Subcutaneous adipose tissue (tissue), 4 donors: ENCODE results near the gene OXSR1. TPM values are rescaled to one million over a fixed set of nuclear protein-coding genes. Genes with fewer than 3 reads are reported as not detected.

Experiments used
- total RNA-seq, 4 donors: library from RNA; depleted of rRNA; stranded (reverse); fragments of >200 nt; gene quantifications; one replicate each; pipeline ENCODE4 v1.1.0, GENCODE V29; 2016
- TF ChIP-seq, protein P1 (sequence below): fragments of 450-650 bp; IDR thresholded peaks from one replicate; pipeline ENCODE4 v1.5.1; 2016; ENCODE audit warnings: low read depth, mild to moderate bottlenecking, control low read depth, antibody characterized with exemption, moderate library complexity

Gene OXSR1
- total RNA-seq, 4 donors from 2014 or later: 30.0 to 49.6 (median 33.0) TPM

DNA sequence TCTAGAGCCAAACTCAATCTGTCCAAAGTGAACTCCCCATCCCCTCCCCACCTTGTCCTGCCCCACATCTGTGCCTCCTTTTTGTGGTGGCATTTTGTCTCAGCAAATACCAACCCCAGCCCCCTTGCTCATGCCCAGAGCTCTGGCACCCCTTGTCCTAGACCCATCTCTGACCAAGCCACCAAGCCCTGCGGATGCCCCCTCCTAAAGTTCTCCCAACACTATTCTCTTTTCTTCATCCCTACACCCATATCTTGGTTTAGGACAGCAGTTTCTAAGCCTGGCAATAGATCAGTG lies 46.1 kb upstream of the OXSR1 start:
- TF ChIP-seq, protein P1, sequence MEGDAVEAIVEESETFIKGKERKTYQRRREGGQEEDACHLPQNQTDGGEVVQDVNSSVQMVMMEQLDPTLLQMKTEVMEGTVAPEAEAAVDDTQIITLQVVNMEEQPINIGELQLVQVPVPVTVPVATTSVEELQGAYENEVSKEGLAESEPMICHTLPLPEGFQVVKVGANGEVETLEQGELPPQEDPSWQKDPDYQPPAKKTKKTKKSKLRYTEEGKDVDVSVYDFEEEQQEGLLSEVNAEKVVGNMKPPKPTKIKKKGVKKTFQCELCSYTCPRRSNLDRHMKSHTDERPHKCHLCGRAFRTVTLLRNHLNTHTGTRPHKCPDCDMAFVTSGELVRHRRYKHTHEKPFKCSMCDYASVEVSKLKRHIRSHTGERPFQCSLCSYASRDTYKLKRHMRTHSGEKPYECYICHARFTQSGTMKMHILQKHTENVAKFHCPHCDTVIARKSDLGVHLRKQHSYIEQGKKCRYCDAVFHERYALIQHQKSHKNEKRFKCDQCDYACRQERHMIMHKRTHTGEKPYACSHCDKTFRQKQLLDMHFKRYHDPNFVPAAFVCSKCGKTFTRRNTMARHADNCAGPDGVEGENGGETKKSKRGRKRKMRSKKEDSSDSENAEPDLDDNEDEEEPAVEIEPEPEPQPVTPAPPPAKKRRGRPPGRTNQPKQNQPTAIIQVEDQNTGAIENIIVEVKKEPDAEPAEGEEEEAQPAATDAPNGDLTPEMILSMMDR: no peak

DNA sequence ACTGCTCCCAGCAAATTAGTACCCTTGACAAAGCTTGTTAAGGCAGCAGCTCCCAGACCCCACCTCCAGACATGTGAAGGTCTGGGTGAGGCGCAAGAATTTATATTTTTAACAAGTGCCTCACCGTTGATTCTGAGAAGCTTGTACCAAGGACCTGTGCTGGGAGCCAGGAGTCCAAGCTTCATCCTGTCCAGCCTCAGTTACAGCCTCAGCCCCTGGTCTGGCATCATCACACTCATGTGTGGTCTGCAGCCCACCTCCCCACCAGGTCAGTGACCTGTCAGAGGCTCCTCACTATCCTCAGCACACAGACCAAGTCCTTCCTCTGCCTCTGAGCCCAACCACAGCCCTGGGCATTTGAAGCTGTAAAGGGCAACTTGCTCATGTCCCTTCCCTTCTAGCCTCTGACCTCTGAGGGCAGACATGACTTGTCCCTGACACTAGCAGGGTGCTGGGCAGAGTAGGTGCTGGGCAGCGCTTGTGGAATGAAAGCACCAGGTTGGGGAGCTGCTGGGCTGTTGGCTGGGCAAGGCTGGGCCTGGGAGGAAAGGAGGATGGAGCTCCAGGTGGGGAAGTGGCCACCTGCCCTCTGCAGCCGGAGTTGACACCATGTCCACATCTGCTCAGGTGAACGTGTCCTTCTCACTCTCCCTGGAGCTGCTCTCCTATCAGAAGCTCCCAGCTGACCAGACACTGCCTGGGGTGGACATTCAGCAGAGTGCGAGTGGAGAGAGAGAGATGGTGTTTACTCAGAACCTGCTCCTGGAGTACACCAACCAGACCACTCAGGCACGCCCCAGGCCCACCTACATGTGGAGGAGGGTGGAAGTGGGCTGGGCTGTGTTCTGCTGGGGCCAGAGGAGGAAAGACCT lies 45.3 kb upstream of the OXSR1 start:
- TF ChIP-seq, protein P1: no peak

DNA sequence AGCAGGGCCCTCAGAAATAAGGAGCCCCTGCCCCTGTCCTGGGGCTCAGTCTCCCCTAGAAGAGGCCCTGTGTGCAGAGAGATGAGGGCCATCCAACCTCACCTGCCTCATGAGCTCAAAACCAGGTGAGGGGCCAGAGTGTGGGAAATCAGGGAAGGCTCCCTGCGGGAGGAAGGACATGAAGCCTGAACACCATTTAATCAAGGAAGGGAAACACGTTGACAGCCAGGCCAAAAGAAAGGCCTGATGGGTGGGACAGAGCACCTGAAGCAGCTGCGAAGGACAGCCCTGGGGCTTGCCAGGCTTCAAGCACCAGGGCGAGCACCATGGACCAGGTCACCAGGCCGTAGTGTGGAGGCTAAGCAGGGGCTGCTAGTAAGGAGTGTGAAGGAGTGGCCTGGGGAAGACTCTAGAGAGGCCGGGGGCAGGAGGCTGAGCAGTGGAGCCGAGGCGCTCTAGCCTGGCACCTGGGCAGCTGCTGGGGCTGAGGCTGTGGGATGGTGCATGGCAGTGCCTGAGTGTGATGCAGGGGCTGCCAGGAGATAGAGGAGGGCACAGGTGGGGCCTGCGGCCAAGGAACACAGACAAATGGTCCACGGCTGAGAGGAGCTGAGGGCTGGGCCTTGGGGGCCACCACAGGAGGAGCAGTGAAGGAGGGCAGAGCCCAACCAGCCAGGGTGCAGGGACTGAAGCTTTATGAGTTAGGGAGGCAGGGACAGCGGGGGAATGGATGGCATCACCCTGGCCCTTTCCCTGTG lies 44.5 kb upstream of the OXSR1 start:
- TF ChIP-seq, protein P1: no peak

DNA sequence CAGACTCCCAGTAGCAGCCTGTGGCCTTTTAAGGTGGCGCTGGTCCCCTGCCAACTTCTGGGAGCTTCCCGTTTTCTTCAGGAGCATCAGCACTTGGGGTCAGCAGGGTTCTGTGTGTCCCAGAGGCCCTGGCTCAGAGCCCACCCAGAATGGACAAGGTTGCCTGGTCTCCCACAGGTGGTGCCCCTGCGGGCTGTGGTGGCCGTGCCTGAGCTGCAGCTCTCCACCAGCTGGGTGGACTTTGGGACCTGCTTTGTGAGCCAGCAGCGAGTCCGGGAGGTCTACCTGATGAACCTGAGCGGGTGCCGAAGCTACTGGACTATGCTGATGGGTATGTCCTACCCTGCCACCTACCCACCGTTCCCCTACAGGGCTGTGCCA lies 43.9 kb upstream of the OXSR1 start:
- TF ChIP-seq, protein P1: no peak

DNA sequence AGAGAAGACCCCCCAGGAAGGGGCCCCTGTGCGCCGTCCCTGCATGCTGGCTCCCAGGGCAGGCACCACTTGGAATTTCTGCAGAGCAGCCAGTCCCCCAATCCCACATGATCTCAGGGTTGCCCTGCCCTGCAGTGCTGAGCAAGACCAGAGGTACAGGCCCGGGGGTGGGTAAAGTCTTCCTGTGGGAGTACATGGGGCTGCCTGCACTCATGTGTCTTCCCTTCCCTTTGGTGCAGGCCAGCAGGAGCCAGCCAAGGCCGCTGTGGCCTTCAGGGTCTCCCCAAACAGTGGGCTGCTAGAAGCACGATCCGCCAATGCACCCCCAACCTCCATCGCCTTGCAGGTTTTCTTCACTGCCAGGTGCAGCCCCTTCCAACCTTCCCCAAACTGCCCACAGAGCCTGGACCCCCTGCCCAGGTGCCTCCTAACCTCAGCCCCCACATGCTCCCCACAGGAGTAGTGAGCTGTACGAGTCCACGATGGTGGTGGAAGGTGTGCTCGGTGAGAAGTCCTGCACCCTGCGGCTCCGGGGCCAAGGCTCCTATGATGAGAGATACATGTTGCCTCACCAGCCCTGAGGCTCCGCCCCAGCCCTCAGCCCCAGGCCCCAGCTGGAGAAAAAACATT lies 43.4 kb upstream of the OXSR1 start:
- TF ChIP-seq, protein P1: no peak

DNA sequence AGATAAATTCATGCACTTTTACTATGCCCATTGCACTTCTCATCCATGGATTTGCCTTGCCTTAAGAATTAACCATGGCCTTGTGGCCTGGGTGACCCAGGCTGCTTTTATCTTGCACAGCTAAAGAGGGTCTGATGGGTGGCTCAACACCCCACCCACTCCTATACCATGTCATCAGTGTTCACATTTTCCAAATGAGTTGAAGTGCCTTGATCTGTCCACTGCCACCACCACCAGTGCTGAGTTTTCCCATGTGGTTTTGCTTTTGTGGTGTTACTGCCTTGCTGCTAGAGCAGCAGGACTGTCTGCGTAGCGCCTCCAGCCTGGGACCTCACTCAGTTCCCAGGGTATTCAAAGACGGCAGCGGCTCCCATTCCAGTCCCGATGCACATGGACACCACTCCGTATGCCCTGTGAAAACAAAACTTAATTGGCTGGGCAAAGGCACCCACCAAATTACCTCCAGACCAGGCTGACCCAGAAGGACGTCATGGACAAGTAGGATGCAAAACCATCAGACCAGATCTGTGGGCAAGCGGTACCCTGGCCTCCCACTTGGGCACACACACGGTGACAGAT lies 42.5 kb upstream of the OXSR1 start:
- TF ChIP-seq, protein P1: no peak
